ENCODE measurements around the gene SCRT2.

Gene SCRT2

GRCh38 chr20:671252-672030, 4.2 kb downstream of the SCRT2 start:
- Histone ChIP-seq H3K27ac (ENCODE audit: low read depth, low read length) (no peak overlapping the region), H3K4me3 (ENCODE audit: low read depth, low read length) (no peak overlapping the region), H3K36me3 (ENCODE audit: control insufficient read depth, insufficient read depth, low read length) (no peaks in the 10 kb centered on the region), H3K4me1 (ENCODE audit: control insufficient read depth, insufficient read depth, low read length) (peaks cover 18% of the 10 kb centered on the region; the same call in 1 of the 2 replicates), H3K27me3 (ENCODE audit: control insufficient read depth, insufficient read depth, low read length) (peaks cover 31% of the 10 kb centered on the region), H3K9ac (ENCODE audit: low read depth, low read length) (no peak overlapping the region), H3K9me3 (ENCODE audit: control insufficient read depth, insufficient read depth, low read length) (no peaks in the 10 kb centered on the region)

- Histone ChIP-seq H3K27me3 (ENCODE audit: control insufficient read depth, insufficient read depth, low read length) (peaks cover 25% of the 10 kb centered on the region), H3K4me1 (ENCODE audit: control insufficient read depth, insufficient read depth, low read length) (peaks cover 27% of the 10 kb centered on the region), H3K9ac (ENCODE audit: low read depth, low read length) (no peak overlapping the region), H3K27ac (ENCODE audit: low read depth, low read length) (no peak overlapping the region), H3K9me3 (ENCODE audit: control insufficient read depth, insufficient read depth, low read length) (no peaks in the 10 kb centered on the region), H3K4me3 (ENCODE audit: low read depth, low read length) (no peak overlapping the region), H3K36me3 (ENCODE audit: control insufficient read depth, insufficient read depth, low read length) (no peaks in the 10 kb centered on the region)
Observed at GRCh38 chr20:669573-669972, 6.0 kb downstream of the SCRT2 start.

GRCh38 chr20:668638-669037, 7.0 kb downstream of the SCRT2 start:
- peaks cover 25% of the 10 kb centered on the region for H3K4me1 ChIP-seq (ENCODE audit: control insufficient read depth, insufficient read depth, low read length)
- H3K9ac ChIP-seq (ENCODE audit: low read depth, low read length): no peak overlapping the region
- H3K9me3 ChIP-seq (ENCODE audit: control insufficient read depth, insufficient read depth, low read length): no peaks in the 10 kb centered on the region
- no peak overlapping the region for H3K27ac ChIP-seq (ENCODE audit: low read depth, low read length)
- H3K27me3 ChIP-seq (ENCODE audit: control insufficient read depth, insufficient read depth, low read length): peaks cover 22% of the 10 kb centered on the region
- H3K4me3 ChIP-seq (ENCODE audit: low read depth, low read length): no peak overlapping the region
- no peaks in the 10 kb centered on the region for H3K36me3 ChIP-seq (ENCODE audit: control insufficient read depth, insufficient read depth, low read length)

DNA sequence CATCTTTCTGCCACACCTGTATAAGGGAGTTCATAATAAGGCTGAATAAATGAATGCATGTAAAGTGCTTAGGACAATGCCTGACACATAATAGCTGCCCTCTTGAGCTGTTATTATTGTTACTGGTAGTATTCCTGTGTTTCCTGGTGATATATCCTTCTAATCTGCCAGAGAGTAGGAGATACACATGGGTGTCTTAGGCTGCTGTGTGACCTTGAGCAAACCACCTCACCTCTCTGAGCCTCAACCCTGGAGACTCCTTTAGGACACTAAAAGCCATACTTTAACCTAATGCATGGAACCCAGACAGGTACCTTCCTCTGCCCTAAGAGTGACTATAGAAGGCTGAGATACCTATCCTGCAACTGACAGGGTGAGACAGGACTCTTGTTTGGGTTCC, 7.6 kb downstream of the SCRT2 start:
- no peak overlapping the region for H3K9ac ChIP-seq (ENCODE audit: low read depth, low read length)
- peaks cover 24% of the 10 kb centered on the region for H3K4me1 ChIP-seq (ENCODE audit: control insufficient read depth, insufficient read depth, low read length)
- H3K9me3 ChIP-seq (ENCODE audit: control insufficient read depth, insufficient read depth, low read length): no peaks in the 10 kb centered on the region
- no peaks in the 10 kb centered on the region for H3K36me3 ChIP-seq (ENCODE audit: control insufficient read depth, insufficient read depth, low read length)
- H3K4me3 ChIP-seq (ENCODE audit: low read depth, low read length): no peak overlapping the region
- no peak overlapping the region for H3K27ac ChIP-seq (ENCODE audit: low read depth, low read length)
- H3K27me3 ChIP-seq (ENCODE audit: control insufficient read depth, insufficient read depth, low read length): peaks cover 22% of the 10 kb centered on the region

- no peaks in the 10 kb centered on the region for H3K9me3 ChIP-seq (ENCODE audit: control insufficient read depth, insufficient read depth, low read length)
- peaks cover 24% of the 10 kb centered on the region for H3K4me1 ChIP-seq (ENCODE audit: control insufficient read depth, insufficient read depth, low read length)
- H3K27ac ChIP-seq (ENCODE audit: low read depth, low read length): no peak overlapping the region
- H3K4me3 ChIP-seq (ENCODE audit: low read depth, low read length): no peak overlapping the region
- no peak overlapping the region for H3K9ac ChIP-seq (ENCODE audit: low read depth, low read length)
- H3K36me3 ChIP-seq (ENCODE audit: control insufficient read depth, insufficient read depth, low read length): no peaks in the 10 kb centered on the region
- H3K27me3 ChIP-seq (ENCODE audit: control insufficient read depth, insufficient read depth, low read length): peaks cover 28% of the 10 kb centered on the region
Observed at GRCh38 chr20:667351-668034, 8.1 kb downstream of the SCRT2 start.

DNA sequence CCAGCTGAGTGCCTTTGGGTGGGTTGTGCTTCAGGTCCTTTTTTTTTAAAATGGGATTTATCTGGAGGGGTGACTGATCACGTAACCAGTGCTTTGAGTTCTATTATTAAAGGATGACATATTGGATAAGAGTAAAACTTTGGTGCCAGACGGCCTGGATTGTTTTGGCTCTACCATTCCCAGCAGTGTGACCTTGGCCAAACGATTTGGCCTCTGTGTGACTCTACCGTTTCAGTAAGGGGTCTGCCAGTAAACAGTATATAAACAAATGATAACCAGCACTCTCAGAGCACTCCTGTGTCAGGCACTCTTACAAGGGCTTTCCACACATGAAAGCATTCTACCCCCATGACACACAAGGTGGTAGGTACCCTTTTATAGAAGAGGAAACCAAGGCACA, 8.7 kb downstream of the SCRT2 start:
- Histone ChIP-seq H3K9me3 (ENCODE audit: control insufficient read depth, insufficient read depth, low read length) (no peaks in the 10 kb centered on the region), H3K36me3 (ENCODE audit: control insufficient read depth, insufficient read depth, low read length) (no peaks in the 10 kb centered on the region), H3K27ac (ENCODE audit: low read depth, low read length) (no peak overlapping the region), H3K27me3 (ENCODE audit: control insufficient read depth, insufficient read depth, low read length) (peaks cover 33% of the 10 kb centered on the region), H3K4me1 (ENCODE audit: control insufficient read depth, insufficient read depth, low read length) (peaks cover 30% of the 10 kb centered on the region), H3K9ac (ENCODE audit: low read depth, low read length) (no peak overlapping the region), H3K4me3 (ENCODE audit: low read depth, low read length) (no peak overlapping the region)

DNA sequence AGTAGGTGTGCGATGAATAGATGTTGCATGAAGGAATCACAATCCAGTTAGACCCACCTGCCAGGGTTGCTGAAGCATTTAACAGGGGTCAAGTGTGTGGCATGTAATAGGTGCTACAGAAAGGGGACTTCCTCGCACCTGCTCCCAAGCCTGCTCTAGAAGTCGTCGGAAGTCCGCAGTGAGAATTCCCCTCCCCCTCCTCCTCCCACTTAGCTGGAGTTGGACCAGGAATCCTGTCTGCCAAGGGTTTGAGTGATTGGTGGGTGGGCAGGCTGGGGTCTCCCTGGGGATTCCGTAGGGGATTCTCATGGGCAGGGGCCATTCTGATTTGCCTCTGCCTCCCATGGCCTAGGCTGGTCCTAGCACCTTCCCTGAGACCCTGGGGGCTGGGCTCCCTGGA, 10.3 kb downstream of the SCRT2 start:
- H3K27ac ChIP-seq (ENCODE audit: low read depth, low read length): no peak overlapping the region
- no peak overlapping the region for H3K4me3 ChIP-seq (ENCODE audit: low read depth, low read length)
- no peak overlapping the region for H3K9ac ChIP-seq (ENCODE audit: low read depth, low read length)
- H3K9me3 ChIP-seq (ENCODE audit: control insufficient read depth, insufficient read depth, low read length): no peaks in the 10 kb centered on the region
- peaks cover 46% of the 10 kb centered on the region for H3K27me3 ChIP-seq (ENCODE audit: control insufficient read depth, insufficient read depth, low read length)
- peaks cover 42% of the 10 kb centered on the region for H3K4me1 ChIP-seq (ENCODE audit: control insufficient read depth, insufficient read depth, low read length)
- no peaks in the 10 kb centered on the region for H3K36me3 ChIP-seq (ENCODE audit: control insufficient read depth, insufficient read depth, low read length)

DNA sequence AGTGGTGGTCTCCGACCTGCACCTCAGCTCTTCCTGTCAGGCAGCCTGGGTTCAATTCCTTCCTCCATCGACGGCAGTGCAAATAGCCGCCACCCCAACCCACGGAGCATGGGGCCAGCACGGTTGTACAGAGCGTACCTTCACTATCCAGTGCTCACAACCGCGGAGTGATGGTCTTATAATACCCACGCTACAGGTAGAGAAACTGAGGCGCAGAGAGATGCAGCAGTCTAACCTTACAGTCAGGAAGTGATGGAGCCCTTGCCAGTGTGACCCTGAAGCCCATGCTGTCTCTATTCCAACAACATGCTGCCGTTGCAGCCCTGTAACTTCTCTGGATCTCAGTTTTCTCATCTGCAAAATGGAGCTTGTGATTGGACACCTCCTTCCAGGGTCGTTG, 11.0 kb downstream of the SCRT2 start:
- no peaks in the 10 kb centered on the region for H3K36me3 ChIP-seq (ENCODE audit: control insufficient read depth, insufficient read depth, low read length)
- H3K9me3 ChIP-seq (ENCODE audit: control insufficient read depth, insufficient read depth, low read length): no peaks in the 10 kb centered on the region
- peaks cover 44% of the 10 kb centered on the region for H3K4me1 ChIP-seq (ENCODE audit: control insufficient read depth, insufficient read depth, low read length)
- H3K27me3 ChIP-seq (ENCODE audit: control insufficient read depth, insufficient read depth, low read length): peaks cover 46% of the 10 kb centered on the region
- no peak overlapping the region for H3K4me3 ChIP-seq (ENCODE audit: low read depth, low read length)
- no peak overlapping the region for H3K27ac ChIP-seq (ENCODE audit: low read depth, low read length)
- no peak overlapping the region for H3K9ac ChIP-seq (ENCODE audit: low read depth, low read length)

- Histone ChIP-seq H3K27me3 (ENCODE audit: control insufficient read depth, insufficient read depth, low read length) (peaks cover 46% of the 10 kb centered on the region), H3K27ac (ENCODE audit: low read depth, low read length) (no peak overlapping the region), H3K36me3 (ENCODE audit: control insufficient read depth, insufficient read depth, low read length) (no peaks in the 10 kb centered on the region), H3K9me3 (ENCODE audit: control insufficient read depth, insufficient read depth, low read length) (no peaks in the 10 kb centered on the region), H3K4me1 (ENCODE audit: control insufficient read depth, insufficient read depth, low read length) (peaks cover 48% of the 10 kb centered on the region), H3K9ac (ENCODE audit: low read depth, low read length) (no peak overlapping the region), H3K4me3 (ENCODE audit: low read depth, low read length) (no peak overlapping the region)
Observed at GRCh38 chr20:664151-664550, 11.5 kb downstream of the SCRT2 start.

DNA sequence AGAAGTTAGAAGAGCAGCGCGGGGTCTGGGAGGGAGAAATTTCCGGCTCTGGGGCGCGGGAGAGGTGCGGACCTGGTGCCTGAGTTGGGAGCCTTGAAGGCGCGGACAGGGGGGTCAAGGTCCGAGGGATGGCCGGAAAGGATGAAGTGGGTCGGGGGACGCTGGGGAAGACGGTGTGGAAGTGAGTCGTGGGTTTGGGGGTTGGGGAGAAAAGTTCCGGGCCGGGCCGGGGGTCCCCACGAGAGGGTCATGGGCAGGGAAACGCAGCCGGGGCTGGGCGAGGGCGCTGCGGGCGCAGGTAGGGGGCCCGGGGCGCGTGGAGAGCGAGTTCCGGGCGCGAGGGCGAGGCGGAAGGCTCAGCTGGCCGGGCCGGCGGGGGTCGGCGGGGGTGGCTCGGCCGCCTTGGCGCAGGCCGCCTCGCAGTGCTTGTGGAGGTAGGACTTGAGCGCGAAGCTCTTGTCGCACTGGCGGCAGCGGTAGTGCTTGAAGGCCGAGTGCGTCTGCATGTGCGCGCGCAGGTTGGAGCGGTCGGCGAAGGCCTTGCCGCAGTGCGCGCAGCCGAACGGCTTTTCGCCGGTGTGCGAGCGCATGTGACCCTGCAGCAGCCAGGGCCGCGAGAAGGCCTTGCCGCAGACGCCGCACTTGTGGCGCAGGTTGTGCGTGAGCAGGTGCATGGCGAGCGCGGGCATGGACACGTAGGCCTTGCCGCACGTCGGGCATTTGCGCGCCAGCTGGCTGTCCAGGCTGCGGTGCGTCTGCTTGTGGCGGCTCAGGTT, 12.1 kb downstream of the SCRT2 start:
- Histone ChIP-seq H3K9me3 (ENCODE audit: control insufficient read depth, insufficient read depth, low read length) (no peaks in the 10 kb centered on the region), H3K36me3 (ENCODE audit: control insufficient read depth, insufficient read depth, low read length) (no peaks in the 10 kb centered on the region), H3K9ac (ENCODE audit: low read depth, low read length) (no peak overlapping the region), H3K27ac (ENCODE audit: low read depth, low read length) (no peak overlapping the region), H3K27me3 (ENCODE audit: control insufficient read depth, insufficient read depth, low read length) (peaks cover 46% of the 10 kb centered on the region), H3K4me1 (ENCODE audit: control insufficient read depth, insufficient read depth, low read length) (peaks cover 50% of the 10 kb centered on the region), H3K4me3 (ENCODE audit: low read depth, low read length) (no peak overlapping the region)

Data from HUES48 (cell line).